ENCODE measurements around the gene EDNRB.
"Not testable (repeated sequence)": the region's sequence is repeated elsewhere in the genome, so short reads cannot be mapped to it uniquely, and the experiment has no call there.

EDNRB gene

DNA sequence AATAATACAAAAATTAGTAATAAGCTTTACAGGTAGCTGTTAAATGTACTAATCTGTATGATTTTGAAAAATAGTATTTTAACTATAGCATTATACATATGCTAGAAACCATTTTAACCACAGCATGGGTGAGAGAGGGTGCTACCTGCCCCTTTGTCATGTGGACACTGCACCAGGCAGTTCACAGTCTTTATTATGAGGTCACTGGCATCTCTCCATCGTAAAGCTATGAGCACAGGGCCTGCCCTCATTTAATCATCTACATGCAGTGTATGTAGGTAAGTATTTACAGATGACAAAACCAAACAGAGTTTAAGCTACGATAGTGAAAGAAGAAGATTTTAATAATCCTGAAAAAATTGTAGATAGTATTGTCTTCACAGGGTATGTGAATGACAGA, 21.7 kb downstream of the EDNRB start:
- no peak for DNase-seq (ENCODE audit: low spot score)

DNA sequence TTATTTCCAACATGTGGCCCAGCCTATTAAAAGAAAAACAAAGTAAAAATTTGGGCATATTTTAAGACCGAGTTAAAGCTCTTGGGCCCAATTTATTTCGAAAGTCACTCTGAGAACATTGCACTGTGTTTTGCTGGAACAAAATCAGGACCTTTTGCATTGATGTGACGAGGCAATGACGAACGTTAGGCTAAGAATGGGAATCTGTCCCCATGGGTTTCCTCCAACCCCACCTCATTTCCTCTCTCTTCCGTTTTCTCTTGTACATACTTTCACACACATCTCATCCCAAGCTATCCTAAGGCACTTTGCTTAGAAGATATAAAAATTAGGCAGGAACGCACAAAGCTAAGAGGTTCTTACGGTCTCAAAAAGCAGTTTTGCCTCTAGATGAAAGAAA, 22.1 kb downstream of the EDNRB start:
- no peak for DNase-seq (ENCODE audit: low spot score)

DNA sequence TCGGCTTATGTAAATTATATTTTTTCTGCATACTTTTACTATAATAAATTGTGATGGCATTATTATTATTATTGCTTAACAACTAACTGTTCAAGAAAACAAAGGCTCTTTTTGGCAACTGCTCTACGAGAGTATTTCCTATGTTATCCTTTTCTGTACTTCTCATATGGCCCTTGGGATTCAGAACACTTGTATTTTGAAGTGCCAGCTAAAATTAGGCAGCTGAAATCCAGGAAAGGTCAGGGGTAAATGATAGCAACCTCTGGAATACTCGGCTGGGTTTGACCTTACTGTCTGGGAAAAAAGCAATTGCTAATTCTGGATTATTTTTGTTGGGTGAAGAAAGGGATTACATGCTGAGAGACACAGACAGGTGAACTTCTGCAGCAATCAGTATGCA, 23.9 kb downstream of the EDNRB start:
- DNase-seq (ENCODE audit: low spot score), result no peak

DNA sequence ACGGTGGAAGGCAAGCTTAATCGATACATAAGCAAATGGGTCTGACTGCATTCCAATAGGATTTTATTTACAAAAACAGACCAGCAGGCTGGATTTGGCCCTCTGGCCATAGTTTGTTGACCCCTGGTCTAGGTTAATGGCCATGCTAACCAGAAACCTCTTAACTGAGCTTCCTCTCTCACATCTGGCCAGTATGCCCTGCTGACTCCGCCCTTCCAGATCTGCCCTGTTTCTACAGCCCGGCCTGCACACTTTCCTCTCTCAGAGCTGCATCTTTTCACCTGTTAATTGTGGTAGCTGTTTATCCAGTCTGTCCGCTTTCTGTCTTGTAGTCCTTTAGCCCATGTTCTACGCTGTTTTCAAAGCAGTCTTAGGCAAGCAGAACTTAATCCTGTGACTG, 25.6 kb downstream of the EDNRB start:
- no peak for DNase-seq (ENCODE audit: low spot score)

DNA sequence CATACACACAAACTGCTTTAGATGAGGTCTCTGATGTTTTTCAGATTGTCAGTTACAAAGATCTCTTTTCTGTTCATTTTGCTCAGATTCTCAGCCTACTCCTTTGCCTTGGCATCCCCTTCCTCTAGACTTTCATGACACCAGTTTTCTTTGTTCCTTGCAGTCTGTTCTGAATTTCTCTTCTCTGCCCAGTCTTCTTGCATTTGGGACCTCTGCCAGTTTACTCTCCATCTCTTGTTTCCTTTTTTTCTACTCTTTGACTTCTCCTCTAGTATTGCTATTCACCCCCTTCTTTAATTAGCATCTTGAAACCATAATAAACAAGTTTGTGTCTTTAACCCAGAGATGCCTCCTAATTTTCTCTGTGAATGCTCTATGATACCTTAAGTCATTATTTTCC, 26.1 kb downstream of the EDNRB start:
- no peak for DNase-seq (ENCODE audit: low spot score)

DNA sequence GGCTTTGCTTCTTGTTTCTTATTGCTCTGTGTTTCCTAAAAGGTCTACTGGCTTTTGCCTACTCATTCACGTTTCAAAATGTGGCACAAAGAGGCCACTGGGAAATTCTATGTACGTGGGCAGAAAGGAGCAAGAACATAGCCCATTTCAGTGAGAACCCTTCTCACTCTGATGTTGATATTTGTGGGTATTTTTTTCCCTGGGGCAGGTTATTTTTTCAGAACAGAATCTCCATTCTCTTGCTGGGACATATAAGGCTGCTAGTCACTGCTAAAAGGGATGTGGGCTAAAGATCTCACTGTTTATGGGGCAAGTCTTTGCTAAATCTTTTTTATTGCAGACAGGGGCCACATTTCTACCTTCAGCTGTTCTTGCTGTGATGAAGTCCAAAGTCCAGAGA, 27.1 kb downstream of the EDNRB start:
- peak; percentile 45 for DNase-seq (ENCODE audit: low spot score)

DNA sequence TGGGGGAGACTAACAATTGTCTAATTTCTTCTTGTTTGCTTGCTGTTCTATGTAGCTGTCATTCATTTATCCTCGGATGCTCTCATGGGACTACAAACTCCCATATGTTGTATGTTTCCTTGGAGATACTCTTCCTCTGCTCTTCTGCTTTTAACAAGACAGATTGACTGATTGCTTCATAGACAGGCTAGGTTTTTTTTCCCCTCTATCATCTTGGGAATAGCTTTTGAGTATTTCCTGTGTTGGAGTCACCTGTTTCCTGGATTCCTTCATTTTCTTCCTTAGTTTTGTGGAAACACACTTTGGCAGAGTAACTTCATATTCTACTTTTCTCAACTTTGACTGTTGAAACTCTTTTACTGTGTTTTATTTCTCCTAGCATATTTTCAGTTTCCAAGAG, 27.6 kb downstream of the EDNRB start:
- no peak for DNase-seq (ENCODE audit: low spot score)

DNA sequence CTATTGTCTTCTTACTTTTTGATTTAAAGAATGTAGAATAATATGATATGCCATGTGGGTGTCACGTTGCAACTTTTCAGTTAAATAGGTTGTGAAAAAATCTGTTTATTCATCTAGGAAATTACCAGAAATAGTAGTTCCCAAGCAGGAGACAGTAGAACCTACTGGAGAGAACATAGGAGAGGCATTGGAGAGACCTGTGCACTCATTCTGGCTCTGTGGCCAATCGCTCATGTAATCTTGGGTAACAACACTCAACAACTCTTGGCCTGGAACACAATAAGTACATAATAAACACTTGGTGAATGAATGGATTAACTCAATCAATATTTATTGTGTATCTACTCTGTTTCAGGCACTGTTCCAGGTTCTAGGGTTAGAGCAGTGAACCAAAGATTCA, 35.3 kb downstream of the EDNRB start:
- DNase-seq (ENCODE audit: low spot score), result no peak

DNA sequence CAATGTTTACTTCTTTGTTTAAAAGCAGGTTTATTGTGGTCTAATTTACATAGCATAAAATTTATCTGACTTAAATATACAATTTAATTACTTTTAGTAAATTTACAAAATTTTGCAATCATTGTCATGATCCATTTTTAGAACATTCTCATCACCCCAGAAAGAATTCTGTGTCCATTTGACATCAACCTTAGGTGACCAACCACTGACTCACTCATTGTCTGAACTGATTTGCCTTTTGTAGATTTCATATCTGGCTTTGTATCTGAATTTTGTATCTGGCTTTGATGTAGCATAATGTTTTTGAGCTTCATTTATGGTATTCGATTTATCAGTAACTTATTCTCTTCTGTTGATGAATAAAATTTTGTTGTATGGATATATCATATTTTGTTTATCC, 40.4 kb downstream of the EDNRB start:
- no peak for DNase-seq (ENCODE audit: low spot score)

DNA sequence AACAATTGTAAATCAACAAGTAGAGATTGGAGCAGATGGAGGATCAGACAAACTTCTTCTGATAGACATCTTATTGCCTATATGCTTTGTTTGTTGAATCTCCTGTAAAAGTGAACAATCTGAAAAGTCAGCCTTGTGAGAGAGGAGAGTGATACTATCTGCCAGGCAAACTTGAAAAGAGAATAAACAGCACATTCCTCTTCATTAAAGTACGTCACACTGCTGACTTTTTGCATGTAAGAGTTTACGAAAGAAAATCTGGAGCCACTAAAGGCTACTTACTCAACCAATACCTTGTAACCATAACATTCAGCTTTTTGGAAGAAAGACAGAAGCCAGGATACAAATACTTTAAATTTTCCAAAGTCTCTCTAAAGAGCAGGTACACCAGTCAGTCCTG, 42.5 kb downstream of the EDNRB start:
- no peak for DNase-seq (ENCODE audit: low spot score)

DNA sequence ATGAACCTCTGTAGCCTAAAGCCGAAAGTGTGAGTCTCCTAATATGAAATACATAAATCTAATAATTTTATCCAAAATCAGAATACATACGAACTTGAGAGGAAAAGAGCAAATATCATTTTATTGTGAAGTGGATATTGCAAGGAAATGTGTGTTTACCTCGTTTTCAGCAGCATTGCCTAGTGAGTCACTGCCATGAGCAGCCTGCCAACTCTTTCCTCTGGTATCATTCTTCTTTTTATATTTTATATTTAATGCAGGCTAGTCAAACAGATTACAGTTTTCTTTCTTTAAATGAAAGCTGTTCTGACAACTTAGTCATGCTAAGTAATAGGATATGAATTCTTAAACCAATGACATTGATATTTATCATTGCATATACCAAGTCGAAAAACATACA, 44.2 kb downstream of the EDNRB start:
- DNase-seq (ENCODE audit: low spot score), result no peak

DNA sequence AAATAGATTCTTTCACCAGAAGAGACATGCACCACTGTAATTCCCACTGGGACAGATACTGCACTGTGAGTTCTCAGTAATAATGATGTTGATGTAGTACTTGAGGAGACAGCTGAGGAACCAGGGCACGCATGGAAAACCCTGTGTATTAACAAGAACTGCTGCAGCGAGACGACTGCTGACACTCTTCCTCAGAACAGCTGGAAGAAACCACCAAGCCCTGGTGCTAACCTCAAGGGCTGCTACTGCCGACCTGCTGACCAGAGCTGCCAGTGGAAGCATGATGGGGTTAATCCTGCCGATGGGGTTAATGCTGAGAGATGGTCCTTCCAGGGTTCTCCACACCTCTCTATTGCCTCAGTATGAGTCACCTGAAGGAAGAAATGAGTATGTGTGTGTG, 45.6 kb downstream of the EDNRB start:
- no peak for DNase-seq (ENCODE audit: low spot score)

DNA sequence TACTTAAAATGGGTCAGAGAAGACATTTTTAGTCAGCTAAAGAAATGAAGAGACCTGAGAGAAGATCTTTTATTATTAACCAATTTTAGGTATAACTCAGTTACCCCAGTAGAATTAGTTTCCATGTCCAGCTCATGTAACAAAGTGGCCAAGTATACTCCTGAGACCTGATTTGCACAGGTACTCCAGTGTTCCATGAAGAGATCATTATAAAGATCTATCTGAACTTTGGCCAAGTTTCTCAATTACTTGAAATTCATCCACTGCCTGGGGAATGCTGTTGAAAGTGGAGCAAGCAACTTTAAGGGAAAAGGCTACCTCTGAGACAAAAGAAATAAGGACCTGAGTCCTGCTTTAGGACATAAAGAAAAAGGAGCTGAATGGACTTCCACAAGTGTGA, 47.0 kb downstream of the EDNRB start:
- DNase-seq (ENCODE audit: low spot score), result no peak

DNA sequence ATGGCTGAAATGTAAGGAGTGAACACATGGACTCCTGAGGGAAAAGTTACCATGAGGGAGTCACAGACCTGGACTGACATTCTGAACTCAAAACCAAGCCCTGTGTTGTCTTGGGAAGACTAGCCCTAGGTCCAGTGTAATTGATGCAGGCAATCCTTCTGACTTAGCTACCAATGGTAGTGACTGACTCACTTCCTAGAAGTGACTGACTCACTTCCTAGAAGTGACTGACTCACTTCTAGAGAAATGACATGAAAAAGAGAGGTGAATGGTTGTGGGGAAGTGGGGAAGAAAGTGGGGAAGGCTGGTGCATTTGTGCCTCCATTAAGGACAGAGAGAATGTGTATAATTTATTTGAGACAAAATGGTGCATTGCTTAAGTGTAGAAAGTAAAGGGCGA, 49.9 kb downstream of the EDNRB start:
- DNase-seq (ENCODE audit: low spot score), result no peak

DNA sequence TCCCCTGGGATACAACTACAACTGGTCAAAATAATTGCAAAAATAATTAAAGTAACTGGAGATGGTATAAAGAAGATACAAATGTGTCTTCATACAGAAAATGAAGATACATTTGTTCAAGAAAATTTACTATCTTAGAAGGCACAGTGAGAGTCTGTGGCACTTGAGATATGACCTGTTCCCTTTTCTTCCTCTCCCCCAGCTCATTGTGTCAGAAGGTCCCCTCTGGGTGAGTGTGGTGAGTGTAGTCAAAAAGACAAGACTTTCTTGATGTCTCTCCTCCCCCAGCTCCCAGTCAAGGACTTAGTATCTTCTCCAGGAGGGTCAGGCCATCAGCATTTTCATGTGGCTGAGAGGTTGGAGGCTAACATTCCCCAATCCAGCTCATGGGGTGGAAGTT, 51.7 kb downstream of the EDNRB start:
- DNase-seq (ENCODE audit: low spot score), result no peak

DNA sequence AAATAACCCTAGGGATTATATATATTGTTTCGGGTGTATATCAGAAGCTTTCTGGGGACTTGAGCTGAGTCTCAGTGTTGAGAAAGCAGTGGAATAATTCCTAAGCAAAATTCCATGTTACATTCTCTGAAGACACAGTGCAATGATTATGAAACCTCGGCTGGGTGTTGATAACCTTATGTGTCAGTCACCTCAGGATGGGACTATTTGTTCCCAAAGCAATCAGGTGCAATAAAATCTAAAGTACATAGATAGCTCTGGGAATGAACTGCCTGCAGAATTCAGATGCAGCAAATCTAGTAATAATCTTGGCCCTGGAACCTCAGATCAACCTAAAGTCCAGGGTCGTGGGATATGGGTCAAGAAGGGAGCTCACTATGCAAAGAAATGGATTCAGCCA, 53.0 kb downstream of the EDNRB start:
- no peak for DNase-seq (ENCODE audit: low spot score)

DNA sequence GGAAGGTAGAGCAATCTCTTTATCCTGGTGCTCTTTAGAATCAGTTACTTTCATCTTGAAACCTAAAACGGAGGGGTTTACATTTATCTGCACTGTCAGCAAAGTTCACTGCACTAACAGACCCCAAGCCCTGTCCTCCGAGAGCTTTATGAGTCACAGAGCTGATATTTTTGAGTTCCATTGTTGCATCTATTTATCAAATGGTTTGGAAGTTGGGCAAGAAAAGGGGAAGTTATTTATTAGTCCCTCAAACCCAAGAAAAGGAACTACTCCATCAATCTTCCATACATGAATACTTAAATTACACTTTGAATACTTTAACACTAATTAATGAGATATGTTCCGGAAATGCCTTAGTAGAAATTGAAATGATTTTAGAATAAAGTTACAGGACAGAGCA, 55.5 kb downstream of the EDNRB start:
- no peak for DNase-seq (ENCODE audit: low spot score)

DNA sequence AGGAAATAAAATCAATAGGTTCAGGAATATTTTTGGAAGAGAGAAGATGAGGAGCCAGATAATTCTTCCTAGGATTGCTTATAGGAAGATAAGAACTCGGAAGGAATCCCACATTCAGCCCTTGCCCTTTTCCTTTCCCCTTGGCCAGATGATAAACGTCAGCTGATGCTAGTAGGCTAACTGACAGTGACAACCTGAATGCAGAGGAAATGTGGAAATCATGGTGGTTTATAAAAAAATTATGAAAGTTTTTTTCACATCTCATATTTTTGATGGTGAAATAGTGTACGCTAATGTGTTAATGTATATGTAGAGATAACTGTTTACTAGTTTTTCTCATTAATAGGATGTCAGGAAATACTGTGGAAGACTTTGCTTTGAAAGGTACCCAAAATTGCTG, 56.9 kb downstream of the EDNRB start:
- no peak for DNase-seq (ENCODE audit: low spot score)

DNA sequence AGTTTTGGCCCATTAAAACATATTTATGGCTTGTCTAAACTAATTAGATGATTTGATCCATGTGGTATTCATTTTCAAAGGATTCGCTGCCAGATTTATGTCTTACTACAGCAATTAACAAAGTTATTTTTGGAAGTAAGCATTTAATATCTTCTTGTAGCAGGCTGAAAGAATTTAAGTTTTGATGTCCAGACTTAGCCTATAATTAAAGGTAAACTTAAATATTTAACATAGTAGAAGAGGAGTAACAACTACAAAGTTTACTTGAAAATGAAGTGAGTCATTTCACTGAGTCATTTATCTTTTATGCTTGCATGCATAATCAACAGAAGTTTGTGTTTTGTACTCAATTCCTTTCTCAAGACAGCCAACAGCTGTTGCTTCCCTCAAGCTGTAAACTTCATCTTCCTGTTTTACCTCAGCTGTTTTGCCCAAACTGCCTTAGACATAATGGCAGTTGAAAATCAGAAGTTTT, 58.1 kb downstream of the EDNRB start:
- peak; percentile 63 for DNase-seq (ENCODE audit: low spot score)

DNA sequence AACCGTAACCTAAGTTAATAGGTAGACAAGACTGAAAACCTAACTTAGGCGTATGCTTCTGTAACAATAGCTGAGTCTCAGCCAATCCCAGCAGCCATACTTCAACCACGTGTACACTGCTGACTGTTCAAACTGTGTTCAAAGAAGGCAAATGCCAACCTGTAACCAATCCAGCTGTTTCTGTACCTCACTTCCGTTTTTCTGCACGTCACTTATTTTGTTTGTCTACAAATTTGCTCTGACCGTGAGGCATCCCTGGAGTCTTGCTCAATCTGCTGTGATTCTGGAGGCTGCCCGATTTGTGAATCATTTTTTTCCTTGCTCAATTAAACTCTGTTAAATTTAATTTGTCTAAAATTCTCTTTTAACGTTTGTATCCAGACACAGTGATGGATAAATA, 59.2 kb downstream of the EDNRB start:
- no peak for DNase-seq (ENCODE audit: low spot score)

DNA sequence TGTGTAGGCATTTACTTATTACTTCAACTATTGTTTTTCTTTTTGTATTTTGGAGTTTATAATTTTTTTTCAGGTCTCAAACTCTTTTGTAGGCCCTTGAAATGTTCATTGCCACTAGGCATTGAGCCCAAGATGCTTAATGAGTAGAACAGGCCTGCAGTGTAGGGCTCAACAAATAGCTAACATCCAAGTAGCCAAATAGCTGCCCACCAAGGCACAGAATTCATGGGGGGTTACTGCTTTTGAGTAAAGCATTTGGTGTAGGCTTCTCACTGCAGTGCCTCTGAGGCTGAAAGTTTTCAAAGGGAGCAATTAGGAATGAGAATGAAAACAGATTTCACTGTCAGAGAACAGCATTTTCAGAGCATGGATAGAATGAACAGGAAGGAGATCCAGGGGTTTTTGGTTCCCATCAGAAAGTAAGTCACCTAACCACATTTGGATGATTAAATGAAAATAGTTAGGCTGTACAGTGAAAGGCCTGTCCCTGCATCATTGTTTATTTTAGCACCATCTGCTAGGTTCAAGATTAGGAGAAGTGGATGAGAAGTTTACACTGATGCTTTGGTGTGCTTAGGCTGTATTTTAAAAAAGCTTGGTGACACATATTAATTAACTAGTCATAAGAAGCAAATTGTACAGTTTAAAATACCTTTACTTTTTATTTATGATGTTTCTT, 61.0 kb downstream of the EDNRB start:
- DNase-seq (ENCODE audit: low spot score), result no peak

DNA sequence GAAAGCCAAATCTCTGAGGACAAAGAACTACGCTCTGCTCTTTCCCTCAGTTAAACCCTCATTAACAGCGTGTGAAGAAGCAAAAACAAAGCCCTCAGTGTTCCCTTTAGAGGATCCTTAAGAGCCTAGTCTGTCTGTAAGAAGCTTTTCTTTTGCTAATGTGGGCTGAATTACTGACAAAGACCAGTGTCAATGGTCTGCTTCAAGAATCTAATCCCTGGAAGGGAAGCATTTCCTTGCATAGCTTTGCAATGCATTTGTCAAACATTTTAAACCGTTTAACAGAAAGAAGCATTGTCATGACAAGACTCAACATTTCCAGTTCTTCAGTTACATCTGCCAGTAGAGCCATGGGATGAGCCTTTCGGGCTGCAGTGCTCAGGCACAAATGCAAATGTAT, 64.9 kb downstream of the EDNRB start:
- peak; percentile 69 for DNase-seq (ENCODE audit: low spot score)

DNA sequence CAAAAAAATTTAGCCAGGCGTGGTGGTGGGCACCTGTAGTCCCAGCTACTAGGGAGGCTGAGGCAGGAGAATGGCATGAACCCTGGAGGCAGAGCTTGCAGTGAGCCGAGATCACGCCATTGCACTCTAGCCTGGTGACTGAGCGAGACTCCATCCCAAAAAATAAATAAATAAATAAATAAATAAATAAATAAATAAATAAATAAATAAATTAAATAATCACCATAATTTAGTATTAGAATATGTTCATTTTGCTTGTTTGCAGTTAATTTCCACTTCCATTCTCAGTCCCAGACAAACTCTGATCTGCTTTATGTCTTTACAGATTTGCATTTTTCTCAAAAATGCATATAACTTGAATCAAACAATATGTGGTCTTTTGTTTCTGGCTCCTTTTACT, 70.6 kb downstream of the EDNRB start:
- not testable (repeated sequence) for DNase-seq (ENCODE audit: low spot score)

DNA sequence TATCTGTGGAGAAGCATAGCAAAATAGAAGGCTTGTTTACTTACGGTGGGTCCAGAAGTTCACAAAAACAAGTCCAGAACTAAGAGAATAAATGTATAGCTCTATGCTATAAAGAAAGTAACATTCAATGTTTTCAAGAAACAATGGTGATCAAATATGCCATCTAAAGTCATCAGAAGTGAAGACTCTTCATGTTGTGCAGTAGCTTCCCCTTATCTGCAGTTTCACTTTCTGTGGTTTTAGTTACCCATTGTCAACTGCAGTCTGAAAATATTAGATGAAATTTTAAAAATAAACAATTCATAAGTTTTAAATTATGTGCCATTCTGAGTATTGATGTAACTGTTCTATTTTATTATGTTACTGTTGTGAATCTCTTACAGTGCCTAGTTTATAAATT, 72.5 kb downstream of the EDNRB start:
- DNase-seq (ENCODE audit: low spot score), result no peak
